A549 (cell line): ENCODE data around the gene CXCL9.

ENCODE experiments used
- EHMT2 ChIP-seq: fragments of 200-600 bp; sonication (generic); IDR thresholded peaks from 2 replicates; pipeline ENCODE4 v1.6.1; 2016; ENCODE audit warnings: antibody characterized with exemption, low read depth, mild to moderate bottlenecking, moderate library complexity
- GATA3 ChIP-seq: IDR thresholded peaks from 2 replicates; pipeline ENCODE4 v1.6.1; 2012; ENCODE audit warnings: borderline replicate concordance
- MAFK ChIP-seq: fragments of 450-650 bp; IDR thresholded peaks from 2 replicates; pipeline ENCODE4 v1.6.1; 2014; ENCODE audit not compliant: partially characterized antibody
- NFE2L2 ChIP-seq: fragments of 150-350 bp; conservative IDR thresholded peaks from 2 replicates; pipeline ENCODE4 v1.6.1; 2014; ENCODE audit warnings: low read length
- NPAS2 ChIP-seq: fragments of 250-450 bp; sonication (Bioruptor Pico); IDR thresholded peaks from 2 replicates; pipeline ENCODE4 v1.8.0; 2022; ENCODE audit warnings: mild to moderate bottlenecking, moderate library complexity, borderline replicate concordance
- PBX3 ChIP-seq: IDR thresholded peaks from 2 replicates; pipeline ENCODE4 v1.6.1; 2012
- POLR2A ChIP-seq: IDR thresholded peaks from 2 replicates; pipeline ENCODE4 v1.6.1; 2012; ENCODE audit warnings: mild to moderate bottlenecking, low read length
- REST ChIP-seq: fragments of 200-600 bp; sonication (generic); IDR thresholded peaks from 2 replicates; pipeline ENCODE4 v1.6.1; 2016; ENCODE audit warnings: antibody characterized with exemption, mild to moderate bottlenecking, moderate library complexity
- TF ChIP-seq, protein P1 (sequence below): fragments of >200 bp; sonication (Bioruptor Twin); formaldehyde crosslinking; IDR thresholded peaks from 3 replicates; pipeline ENCODE4 v1.5.1; 2016

DNA sequence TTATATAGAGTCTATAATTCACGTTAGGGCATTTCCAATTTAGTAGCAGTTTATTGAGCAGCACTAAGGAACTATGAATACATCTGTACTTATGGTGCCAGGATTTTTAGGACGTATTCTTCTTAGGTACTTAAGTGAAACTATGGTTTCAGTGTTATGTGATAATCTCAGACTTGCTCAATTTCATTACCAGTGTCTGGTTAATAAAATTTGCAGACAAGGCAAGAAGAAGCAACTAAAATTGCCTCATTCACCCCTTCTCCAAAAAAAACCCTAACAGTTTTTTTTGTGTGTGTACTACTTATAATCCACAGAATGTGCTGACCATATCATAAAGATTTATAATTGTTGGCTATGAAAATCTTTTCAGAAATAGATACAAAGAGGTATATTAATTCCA, 22.0 kb upstream of the CXCL9 start:
- TF ChIP-seq MAFK (no peak), POLR2A (no peak), NFE2L2 (no peak), PBX3 (no peak), NPAS2 (CRISPR knock-in tag) (no peak), REST (no peak), GATA3 (no peak), EHMT2 (no peak)
- TF ChIP-seq, protein P1, sequence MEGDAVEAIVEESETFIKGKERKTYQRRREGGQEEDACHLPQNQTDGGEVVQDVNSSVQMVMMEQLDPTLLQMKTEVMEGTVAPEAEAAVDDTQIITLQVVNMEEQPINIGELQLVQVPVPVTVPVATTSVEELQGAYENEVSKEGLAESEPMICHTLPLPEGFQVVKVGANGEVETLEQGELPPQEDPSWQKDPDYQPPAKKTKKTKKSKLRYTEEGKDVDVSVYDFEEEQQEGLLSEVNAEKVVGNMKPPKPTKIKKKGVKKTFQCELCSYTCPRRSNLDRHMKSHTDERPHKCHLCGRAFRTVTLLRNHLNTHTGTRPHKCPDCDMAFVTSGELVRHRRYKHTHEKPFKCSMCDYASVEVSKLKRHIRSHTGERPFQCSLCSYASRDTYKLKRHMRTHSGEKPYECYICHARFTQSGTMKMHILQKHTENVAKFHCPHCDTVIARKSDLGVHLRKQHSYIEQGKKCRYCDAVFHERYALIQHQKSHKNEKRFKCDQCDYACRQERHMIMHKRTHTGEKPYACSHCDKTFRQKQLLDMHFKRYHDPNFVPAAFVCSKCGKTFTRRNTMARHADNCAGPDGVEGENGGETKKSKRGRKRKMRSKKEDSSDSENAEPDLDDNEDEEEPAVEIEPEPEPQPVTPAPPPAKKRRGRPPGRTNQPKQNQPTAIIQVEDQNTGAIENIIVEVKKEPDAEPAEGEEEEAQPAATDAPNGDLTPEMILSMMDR = no peak
